ENCODE measurements around the gene CARF.

Gene CARF

DNA sequence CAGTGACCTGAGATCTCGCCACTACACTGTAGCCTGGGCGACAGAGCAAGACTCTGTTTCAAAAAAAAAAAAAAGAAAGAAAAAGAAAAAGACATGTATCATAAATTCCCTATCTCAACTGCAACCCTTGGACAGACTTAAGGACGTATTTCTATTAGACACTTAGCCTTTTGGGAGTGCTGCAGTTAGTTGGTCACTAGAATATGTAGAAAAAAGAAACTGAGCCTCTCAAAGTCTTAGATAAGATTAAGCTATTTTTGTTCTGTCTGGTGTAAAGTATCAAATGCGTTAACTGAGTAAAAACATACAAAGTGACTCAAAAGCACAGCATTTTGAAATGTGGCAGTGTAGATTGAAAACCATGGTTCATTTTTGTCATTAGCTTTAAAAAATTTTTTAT is 109.9 kb downstream of the CARF start:
- DNase-seq (ENCODE audit: low read depth in 2 of 2): no peak

DNA sequence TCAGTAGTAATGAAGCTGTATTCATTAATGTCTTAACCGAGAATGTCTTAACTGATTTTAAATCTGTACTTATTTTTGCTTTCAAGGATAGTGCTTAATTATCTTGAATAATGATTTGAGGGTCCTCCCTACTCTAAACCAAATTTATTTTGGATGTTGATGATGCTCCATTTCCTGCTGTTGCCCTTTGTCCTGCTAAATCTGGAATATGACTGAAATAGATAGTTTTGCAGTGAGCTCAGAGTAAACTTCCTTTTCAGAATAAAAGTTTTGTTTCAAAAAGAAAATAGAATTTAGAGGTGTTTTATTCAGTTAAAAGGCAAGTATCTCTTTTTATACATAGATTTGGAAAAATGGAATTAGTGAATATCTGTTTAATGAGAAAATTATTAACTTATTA is 110.7 kb downstream of the CARF start:
- no peak for DNase-seq (ENCODE audit: low read depth in 2 of 2)

DNA sequence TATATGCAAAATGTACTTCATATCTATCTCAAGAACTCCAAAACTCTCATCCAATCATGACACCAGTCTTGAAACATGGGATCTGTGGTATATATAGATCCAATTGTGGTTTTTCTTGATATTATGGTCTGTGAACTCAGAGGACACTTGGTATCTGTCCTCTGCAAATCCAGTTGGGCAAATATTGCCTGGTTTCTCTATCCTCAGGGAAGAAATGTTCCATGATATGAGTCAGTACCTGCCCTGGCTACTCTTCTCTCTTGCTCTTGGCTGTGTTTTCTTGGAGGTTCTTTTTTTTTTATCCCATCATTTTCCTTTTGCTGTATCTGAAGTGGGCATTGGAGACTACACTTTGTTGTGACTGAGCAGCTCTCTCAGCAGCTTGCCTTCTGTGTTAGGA is 113.5 kb downstream of the CARF start:
- no peak for DNase-seq (ENCODE audit: low read depth in 2 of 2)

DNA sequence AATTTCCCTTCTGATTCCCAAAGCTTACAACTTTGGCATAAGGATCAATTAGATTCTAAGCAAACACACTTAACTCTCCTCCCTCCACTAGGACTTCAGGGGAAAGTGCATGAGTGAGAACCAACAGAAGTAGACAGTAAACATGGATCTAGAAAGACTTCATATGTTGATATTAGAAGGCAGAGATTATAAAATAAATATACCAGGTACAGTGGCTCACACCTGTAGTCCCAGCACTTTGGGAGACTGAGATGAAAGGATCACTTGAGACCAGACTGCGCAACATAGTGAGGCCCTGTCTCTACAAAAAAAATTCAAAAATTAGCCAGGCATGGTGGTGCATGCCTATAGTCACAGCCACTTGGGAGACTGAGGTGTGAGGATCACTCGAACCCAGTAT is 118.5 kb downstream of the CARF start:
- DNase-seq (ENCODE audit: low read depth in 2 of 2): no peak

DNA sequence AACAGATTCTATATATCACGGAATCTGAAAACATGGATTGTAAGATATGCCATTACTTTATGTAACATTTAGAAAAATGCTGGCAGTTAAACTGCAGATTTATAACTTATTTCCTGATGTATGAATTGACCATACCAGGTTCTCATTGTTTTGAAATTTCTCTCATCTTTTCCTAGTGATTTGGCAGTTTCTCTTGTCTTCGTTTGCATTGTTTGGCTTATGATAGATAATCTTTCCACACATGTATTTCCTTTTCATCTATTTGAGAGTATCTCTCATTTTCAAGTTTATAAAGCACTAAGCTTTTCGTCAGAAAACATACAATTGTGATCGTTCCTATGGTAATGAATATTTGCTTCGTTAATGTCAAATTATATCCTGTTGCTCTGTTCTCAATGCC is 118.9 kb downstream of the CARF start:
- DNase-seq (ENCODE audit: low read depth in 2 of 2): no peak

DNA sequence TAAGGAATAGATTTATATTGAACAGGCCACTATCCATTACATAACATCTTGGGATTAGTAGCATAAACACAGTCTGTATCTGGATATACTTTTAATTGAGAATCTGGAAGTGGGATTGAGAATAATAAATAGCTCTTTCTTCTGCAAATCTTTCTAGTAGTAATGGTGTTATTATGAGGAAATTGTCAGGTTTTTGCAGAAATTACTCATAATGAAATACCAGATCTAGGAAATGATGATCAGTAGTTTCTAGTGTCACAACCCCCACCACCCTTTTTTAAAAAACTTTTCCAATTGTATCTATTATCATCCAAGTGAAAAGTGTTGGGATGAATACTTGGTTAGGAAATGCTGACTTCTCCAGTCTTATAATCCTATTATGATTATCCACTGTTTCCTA is 121.3 kb downstream of the CARF start:
- DNase-seq (ENCODE audit: low read depth in 2 of 2): no peak

DNA sequence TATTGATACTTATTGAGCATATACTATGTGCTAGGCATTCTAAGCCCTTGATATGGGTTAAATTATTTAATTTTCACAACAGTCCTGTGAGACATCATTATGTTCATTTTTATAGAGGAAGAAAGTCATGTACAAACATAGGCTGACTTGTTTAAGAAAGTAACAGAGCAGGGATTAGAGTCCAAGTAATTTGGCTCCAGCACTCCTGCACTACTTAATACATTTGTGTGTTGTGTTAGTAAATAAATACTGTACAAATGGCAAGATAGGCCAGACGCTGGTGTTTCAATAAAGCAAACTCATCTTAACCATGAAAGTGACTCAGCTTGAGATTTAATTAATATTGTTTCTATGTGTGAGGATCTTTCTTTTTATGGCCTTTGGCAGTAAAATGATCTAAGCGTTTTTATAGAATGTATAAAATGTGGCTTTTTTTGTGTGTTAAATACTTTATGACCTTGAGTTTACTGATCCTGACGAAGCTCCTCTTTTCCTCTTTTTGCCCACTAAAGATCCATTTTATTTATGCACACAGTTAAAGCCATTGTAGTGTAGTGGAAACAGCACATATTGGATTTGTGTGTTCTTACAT is 123.9 kb downstream of the CARF start:
- no peak for DNase-seq (ENCODE audit: low read depth in 2 of 2)

Data from stimulated activated CD4-positive, alpha-beta T cell treated with anti-CD3 and anti-CD28 coated beads, Interleukin-15, amount 100 ng/mL, for 48 hours (primary cell).